SKM-1 treated with dmso at 0.1 percent for 144 hours (cell line): ENCODE data around the gene TFPI.
A peak's percentile ranks its signal among the peaks of the same experiment; 100 is the strongest.
"Not testable (repeated sequence)": the region's sequence is repeated elsewhere in the genome, so short reads cannot be mapped to it uniquely, and the experiment has no call there.

Experiments used
- DNase-seq: peaks from one replicate; lab custom pipeline; 2025; ENCODE audit not compliant: unreplicated experiment; lab: John Stamatoyannopoulos, UW

Gene TFPI

DNA sequence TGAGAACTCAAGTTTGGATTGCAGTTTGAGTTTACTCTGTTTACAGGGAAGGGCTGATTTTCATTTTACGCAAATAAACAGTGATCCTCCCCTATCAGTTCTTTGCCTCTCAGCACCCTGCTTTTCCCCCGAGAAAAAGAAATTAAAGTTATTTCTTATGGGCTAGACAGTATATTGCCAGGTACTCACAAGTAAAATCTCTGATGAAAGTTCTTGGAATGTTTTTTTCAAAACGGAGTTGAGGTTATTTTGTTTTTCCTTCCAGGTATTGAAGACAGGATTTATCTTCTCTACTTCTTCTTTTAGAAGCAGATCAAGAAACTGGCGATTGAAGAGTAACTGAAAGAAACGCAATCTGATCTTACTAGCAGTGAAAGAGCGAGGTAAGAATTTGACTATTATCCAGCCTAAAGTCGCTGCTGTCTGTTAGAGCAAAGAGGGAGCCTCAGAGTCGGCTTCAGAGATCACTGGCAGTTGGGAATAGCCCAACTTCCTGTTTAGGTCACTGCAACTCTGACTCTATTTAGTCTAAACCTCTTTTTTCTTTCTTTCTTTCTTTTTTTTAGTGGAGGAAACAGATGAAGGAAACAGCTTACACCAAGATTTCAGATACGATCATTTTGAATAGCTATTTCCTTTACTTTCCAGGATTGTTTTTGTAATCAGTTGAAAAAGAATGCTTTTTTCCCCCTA lies at the start of gene TFPI:
TSS of gene TFPI (minus strand) at position 425 of the 693 bp plus-strand sequence. CDS start 50,667 bp downstream, outside the sequence.
- DNase-seq = peak; percentile 23

DNA sequence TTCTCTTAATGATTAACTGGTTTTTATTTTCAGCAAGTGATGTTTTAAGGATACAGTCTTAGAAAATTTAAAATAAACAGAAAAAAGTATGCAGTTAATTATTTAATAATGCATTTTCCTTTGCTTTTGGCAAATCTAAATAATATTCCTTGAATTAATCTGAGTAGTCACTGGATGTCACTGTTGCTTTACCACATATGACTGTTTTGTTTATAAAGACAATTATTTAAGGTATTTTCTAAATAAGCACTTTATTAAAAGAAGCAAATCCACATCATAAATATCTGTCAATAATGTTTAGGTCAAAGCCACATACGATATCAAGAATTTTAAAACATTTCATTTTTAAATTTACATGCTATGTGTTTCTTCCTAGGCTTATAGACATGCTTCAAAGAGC lies 40.6 kb upstream of the TFPI start:
- DNase-seq = no peak

DNA sequence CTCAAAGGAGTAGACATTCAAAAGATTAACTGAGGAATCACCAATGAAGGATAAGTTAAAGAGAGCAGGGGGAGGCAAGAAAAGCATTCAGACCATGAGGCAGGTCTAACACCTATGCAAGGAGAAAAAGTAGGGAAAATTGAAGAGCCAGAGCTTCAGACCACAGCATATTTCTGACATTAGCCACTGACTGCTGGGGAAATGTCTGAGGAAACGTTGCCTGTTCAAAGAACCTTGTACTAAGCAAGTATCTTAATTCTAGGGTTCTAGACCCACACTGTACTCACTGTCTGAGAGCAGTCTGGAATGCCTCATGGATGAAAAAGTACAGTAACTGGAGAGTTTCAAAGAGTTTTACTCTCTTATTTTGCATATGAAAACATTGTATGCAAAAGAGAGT lies 39.5 kb upstream of the TFPI start:
- no peak for DNase-seq

DNA sequence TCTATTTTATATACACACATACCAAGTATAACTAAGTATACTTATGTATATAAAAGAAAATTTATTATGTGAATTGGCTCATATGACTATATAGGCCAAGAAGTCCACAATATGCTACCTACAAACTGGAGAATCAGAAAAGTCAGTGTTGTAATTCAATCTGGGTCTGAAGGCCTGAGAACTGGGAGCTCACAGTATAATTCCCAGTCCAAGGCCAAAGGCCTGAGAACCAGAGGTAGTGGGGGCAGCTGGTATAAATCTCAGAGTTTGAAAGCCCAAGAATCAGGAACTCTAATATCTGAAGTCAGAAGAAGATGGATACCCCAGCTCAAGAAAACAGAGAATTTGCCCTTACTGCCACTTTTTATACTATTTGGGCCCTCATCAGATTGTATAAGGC lies 38.9 kb upstream of the TFPI start:
- DNase-seq = no peak

DNA sequence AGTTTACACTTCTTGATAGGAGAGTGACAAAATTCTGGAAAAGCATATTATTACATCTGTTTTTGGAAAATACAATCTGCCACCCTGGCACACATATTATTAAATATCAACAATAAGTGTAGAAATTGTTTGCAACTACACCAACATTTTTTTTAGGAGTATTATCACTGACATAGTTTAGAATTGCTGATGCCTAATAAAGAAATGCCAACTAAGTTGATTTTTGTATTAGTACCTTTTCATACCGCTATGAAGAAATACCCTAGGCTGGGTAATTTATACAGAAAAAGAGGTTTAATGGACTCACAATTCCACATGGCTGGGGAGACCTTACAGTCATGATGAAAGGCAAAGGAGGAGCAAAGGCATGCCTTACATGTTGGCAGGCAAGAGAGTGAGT lies 35.9 kb upstream of the TFPI start:
- no peak for DNase-seq

DNA sequence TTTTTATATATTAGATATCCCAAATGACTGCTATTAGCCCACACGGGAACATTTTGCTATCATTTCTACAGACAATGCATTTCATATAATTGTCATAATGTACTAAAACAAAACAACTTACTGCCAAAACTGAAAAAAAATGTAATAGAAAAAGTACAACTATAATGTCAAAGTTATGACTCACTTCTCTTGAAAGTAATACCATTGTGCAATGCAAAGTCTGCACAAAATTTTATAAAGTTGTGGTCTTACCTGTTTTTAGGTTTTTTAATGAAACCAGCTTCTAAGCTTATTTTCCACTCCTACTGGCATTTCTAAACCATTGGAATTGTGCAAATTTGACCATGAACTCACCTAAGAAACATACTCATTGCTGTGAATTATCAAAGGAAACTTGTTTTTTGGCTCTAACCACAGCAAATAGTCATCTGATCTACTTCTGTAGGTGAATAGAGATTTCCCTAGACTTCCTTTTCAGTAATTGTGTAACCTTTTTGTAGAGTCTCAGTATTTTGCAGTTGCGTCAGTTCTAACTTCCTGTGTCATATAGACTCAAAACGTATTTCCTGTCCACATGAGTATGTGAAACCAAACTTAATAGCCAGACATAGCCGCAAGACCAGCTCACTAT lies 31.9 kb upstream of the TFPI start:
- peak; percentile 92 for DNase-seq

DNA sequence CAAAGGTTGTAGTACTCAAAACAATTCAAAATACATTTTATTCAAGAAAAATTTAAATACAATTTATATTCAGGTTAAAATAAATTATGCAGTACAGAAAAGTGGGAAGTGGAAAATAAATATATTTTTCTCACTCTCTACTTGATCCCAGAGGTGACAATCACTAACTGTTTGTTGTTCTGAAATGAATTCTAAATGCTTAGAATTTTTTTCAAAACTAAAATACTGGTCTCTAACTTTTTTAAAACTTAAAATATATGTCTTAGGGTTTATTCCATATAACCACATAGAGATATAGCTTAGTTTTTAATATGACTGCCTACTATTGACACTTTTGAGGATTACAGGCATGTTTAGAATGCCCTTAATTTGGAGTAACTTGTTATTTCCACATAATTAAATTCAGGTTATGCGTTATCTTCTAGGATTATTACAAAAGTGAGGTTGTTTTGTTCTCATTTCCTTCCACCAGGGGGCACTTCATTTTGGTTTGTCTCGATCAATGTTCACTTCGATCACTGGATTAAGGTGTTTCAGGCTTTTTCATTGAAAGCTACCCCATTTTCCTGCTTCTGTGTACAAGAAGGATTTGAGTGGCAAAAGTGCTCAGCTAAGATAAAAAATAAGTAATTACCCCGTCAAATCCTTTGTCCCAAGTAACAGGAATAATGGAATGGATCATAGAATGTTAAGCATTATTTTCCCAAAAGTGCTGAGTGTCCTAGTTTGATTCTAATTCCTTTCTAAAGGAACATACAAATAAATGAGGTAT lies 27.1 kb upstream of the TFPI start:
- DNase-seq = peak; percentile 46

DNA sequence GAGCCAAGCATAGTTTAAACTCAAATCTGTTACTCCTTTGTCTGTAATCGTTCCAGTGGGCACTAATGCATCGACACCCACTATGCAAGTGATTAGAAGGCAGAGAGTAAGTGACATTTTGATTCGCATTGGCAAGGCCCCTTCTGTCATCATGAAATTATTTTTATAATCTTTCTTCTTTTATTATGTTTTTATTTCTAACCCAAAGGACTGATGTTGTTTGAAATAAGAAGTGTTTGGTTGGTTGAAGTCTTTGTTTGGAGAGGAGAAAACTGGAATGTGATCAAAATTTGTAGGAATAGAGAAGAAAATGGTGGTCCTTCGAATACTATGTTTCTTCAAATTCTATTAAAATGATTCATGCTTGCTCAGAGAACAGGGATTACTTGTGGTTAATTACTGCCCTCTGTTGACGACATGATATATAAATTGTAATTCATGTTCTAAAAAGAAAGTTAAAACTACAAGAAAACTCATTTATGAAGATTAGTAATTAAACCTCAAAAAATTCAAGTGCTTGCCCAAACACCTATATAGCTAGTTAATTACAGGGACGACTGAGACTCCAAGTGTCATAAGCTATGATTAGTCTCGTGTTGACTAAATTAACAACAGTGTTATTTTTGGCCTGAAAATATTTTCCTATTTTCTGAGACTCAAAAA lies 26.4 kb upstream of the TFPI start:
- peak; percentile 37 for DNase-seq

DNA sequence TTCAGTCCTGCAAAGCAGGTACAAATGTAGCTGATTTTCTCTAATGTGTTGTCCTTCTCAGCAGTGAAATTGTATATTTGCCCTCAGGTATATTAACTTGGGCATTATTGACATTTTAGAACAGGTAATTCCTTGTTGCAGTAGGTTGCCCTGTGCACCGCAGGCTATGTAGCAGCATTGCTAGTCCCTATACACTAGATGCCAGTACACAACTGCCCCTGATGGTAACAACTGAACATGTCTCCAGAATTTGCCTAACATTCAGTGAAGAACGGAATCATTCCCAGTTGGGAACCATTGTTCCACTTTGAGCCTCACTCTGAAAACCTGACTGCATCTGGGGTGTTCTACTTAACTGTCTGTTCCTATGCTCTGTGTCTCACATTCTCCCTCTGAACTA lies 23.1 kb upstream of the TFPI start:
- no peak for DNase-seq

DNA sequence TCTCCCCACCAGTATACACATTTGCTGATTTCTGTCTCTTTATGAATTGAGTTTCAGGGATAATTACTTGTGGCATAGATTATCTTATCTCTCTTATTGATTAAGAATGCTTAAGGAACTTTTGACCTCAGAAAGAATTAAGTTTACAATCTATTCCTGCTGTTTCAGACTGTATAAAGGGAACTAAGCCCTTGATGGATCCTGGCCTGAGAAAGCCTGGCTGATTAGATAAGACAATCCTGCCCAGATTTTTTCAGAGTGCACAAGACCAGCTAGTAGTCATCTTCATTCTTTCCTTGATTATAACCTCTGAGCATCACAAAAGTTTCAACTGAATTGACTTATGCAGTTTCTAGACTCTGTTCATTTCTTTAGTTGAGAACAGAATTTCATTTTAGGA lies 22.7 kb upstream of the TFPI start:
- no peak for DNase-seq

DNA sequence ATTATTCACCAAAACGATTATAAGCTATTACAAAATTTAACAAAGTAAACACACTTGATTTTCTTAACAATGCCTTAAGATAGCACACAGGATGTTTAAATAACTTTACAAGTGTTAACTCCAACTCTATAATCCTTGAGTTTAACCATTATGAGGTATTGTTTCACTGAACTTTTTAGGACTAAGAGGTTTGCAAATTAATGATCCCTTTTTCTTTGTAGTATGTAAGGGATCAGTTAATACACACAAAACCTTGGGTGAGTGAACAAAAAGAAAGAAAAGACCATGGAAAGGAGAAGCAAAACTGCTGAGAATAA lies 21.5 kb upstream of the TFPI start:
- DNase-seq = no peak

DNA sequence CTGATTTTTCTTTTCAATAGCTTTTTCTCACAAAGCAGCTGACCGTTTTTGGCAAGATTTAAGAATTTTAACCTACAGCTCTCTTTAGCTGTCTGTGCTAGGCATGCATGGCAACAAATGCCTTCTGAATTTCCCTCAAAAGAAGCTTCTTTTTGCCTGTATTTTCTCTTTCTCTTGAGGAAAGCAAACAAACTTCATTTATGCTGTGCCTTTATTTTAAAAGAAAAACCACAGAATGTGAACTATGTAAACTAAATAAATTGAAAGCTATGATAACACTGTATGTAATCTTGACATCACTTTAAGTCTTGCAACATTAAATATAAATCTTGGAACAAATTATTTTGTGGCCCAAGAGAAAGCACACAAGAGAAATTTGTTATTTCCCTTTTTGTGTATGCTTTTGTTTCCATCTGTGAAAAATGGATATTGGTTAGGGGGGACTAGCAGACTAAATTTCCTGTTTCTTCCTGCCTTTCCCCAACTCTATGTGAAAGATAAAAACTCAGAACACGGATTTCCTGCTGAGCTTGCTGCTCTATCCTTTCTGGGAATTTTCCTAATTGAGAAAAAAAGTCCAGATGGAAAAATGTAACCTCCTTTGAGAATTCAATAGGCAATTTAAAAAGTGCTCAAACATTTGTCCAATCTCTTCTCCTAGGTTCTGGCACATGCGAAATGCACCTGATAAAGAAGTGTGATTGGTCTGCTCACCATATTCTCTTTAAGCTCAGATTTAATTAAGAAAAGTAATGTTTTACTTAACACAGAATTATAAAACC lies 20.9 kb upstream of the TFPI start:
- no peak for DNase-seq

DNA sequence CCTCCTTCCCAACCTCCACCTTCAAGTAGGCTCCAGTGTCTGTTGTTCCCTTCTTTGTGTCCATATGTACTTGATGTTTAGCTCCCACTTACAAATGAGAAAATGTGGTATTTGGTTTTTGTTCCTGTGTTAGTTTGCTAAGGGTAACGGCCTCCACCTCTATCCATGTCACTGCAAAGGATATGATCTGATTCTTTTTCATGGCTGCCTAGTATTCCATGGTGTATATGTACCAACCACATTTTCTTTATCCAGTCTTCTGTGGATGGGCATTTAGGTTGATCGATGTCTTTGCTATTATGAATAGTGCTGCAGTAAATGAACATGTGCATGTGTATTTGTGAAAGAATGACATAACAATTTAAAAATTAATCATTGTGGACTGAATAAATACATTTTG lies 19.5 kb upstream of the TFPI start:
- no peak for DNase-seq

DNA sequence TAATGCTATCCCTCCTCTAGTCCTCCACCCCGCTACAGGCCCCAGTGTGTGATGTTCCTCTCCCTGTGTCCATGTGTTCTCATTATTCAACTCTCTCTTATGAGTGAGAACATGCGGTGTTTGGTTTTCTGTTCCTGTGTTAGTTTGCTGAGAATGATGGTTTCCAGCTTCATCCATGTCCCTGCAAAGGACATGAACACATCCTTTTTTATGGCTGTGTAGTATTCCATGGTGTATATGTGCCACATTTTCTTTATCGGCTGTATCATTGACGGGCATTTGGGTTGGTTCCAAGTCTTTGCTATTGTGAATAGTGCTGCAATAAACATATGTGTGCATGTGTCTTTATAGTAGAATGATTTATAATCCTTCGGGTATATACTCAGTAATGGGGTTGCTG lies 17.8 kb upstream of the TFPI start:
- not testable (repeated sequence) for DNase-seq

DNA sequence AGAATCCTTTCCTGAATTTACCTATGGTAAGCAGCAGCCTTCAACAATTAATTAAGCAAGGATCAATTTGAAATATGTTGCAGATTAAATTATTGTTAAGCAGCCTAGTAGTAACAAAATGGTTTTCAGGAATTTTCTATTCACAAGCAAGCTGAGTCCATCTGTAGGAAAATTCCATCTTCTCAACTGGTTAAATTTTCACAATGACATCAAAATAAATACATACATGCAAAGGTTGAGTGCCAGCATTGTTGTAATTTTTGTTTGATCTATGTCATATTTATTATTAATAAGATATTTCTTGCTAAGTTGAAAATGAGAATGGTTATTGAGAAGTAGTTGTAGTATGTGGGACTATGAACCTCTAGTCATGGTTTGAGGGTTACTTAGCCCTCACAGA lies 15.3 kb upstream of the TFPI start:
- DNase-seq = no peak

DNA sequence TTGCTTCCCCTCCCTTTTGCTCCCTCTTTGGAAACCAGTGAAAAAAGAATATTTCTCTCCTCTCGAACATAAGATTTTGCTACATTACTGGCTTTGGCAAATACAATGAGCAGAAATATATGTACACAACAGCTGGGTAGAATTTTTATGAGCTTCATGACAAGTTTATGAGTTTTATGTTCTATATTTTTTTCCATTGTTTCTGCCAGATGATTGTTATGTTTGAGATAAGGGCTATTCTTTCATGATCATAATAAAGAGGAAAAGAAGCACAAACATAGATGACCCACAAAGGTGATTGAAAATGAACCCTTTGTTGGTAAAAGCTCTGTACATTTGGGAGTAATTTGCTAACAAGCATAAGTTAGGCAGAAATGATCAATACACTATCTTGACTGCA lies 14.8 kb upstream of the TFPI start:
- no peak for DNase-seq

DNA sequence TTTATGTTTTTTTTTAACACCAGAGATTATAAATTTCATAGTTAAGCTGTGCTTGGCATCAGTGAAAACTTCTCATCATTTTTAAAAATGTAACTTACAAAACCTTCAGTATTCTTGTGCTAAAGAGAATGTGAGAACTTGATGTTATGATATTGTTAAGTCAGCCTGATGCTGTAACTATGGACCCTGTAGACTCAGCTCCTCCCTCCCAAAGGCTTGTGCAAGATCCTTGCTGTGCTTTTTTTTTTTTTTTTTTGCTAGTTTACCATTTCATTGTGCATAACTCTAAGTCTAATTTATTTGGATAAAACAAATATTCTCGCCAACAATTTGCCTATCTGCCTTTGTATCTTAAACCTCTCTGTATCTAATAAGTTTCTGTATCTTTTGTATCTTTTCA lies 12.9 kb upstream of the TFPI start:
- DNase-seq = no peak

DNA sequence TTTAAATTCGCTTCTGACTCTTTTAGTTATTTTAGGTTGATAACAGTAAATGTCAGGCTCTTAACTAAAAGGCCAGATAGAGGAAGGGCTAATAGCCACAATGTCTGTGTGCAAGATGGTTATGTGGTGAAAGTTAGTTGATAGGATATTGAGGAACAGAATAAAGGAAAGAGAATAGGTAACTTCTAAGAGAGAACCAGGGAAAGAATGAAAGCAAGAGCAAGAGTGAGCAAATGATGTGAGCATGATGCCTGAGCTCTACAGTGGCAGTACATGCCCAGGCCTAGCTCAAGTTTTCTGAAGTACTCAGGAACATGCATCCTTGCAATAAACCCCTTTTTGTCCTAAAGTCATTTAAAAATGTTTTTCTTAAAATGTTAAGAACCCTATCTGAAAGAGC lies 12.5 kb upstream of the TFPI start:
- DNase-seq = no peak

DNA sequence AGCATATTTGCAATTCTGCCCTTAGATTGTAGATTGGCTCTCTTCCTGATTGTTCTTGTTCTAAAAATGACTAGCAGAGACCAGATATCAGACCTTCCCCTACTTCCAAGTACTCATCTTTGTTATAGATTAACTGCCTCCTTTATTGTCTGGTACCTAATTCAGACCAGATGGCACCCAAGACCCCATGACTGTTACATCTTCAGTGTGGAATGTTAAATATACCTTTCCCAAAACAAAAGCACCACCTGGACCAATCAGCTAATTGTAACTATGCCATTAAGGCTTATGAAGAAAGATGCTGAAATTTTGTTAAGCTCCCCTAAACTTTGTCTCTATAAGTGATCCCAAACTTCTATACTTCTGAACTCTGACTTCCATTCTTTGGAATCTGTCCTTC lies 12.0 kb upstream of the TFPI start:
- DNase-seq = no peak

DNA sequence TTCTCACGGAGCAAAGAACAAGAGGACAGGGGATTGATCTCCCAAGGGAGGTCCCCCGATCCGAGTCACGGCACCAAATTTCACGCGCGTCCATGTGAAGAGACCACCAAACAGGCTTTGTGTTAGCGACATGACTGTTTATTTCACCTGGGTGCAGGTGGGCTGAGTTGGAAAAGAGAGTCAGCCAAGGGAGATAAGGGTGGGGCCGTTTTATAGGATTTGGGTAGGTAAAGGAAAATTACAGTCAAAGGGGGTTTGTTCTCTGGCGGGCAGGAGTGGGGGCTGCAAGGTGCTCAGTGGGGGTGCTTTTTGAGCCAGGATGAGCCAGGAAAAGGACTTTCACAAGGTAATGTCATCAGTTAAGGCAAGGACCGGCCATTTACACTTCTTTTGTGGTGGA lies 11.4 kb upstream of the TFPI start:
- not testable (repeated sequence) for DNase-seq

DNA sequence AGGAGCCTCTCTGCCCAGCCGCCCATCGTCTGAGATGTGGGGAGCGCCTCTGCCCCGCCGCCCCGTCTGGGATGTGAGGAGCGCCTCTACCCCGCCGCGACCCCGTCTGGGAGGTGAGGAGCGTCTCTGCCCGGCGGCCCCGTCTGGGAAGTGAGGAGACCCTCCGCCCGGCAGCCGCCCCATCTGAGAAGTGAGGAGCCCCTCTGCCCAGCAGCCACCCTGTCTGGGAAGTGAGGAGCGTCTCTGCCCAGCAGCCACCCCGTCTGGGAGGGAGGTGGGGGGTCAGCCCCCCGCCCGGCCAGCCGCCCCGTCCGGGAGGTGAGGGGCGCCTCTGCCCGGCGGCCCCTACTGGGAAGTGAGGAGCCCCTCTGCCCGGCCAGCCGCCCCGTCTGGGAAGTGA lies 2.3 kb upstream of the TFPI start:
- not testable (repeated sequence) for DNase-seq
